HEK293T (cell line): Measurements from ENCODE around the gene HOXB4.

Experiments used
- CTCF ChIA-PET: fragments of 350-600 bp; formaldehyde crosslinking; extraction: SDS; loops from one replicate; lab custom pipeline; 2021; ENCODE audit warnings: antibody characterized with exemption, inconsistent platforms; lab: Yijun Ruan, JAX
- POLR2A ChIA-PET: fragments of 350-600 bp; formaldehyde crosslinking; extraction: SDS; loops from one replicate; lab custom pipeline; 2020; ENCODE audit warnings: antibody characterized with exemption, inconsistent platforms; lab: Yijun Ruan, JAX
- DNase-seq: peaks from one replicate; pipeline ENCODE4 v3.0.0; 2012; ENCODE audit warnings: mixed read lengths; ENCODE audit errors: extremely low spot score
- ARNT ChIP-seq: fragments of 450-650 bp; IDR thresholded peaks from 2 replicates; pipeline ENCODE4 v1.6.1; 2017; ENCODE audit warnings: mild to moderate bottlenecking
- BHLHE40 ChIP-seq: fragments of 450-650 bp; IDR thresholded peaks from 2 replicates; pipeline ENCODE4 v1.6.1; 2016; ENCODE audit warnings: mild to moderate bottlenecking, moderate library complexity, borderline replicate concordance
- CTBP1 ChIP-seq: fragments of 450-650 bp; IDR thresholded peaks from 2 replicates; pipeline ENCODE4 v1.6.1; 2016; ENCODE audit warnings: borderline replicate concordance
- ELF4 ChIP-seq: fragments of 450-650 bp; IDR thresholded peaks from 2 replicates; pipeline ENCODE4 v1.6.1; 2017; ENCODE audit warnings: antibody characterized with exemption
- FOXA1 ChIP-seq: fragments of 450-650 bp; IDR thresholded peaks from 2 replicates; pipeline ENCODE4 v1.6.1; 2016; ENCODE audit warnings: mild to moderate bottlenecking
- FOXK2 ChIP-seq: fragments of 450-650 bp; IDR thresholded peaks from 2 replicates; pipeline ENCODE4 v1.6.1; 2016; ENCODE audit warnings: mild to moderate bottlenecking
- FOXM1 ChIP-seq: fragments of 450-650 bp; IDR thresholded peaks from 2 replicates; pipeline ENCODE4 v1.6.1; 2017; ENCODE audit warnings: mild to moderate bottlenecking, borderline replicate concordance
- HDGF ChIP-seq: fragments of 450-650 bp; IDR thresholded peaks from 2 replicates; pipeline ENCODE4 v1.6.1; 2017; ENCODE audit warnings: antibody characterized with exemption, borderline replicate concordance
- L3MBTL2 ChIP-seq: fragments of 450-650 bp; conservative IDR thresholded peaks from 2 replicates; pipeline ENCODE4 v1.6.1; 2016; ENCODE audit warnings: mild to moderate bottlenecking
- LEF1 ChIP-seq: fragments of 450-650 bp; IDR thresholded peaks from 2 replicates; pipeline ENCODE4 v1.6.1; 2017; ENCODE audit warnings: mild to moderate bottlenecking, borderline replicate concordance
- NFRKB ChIP-seq: fragments of 450-650 bp; IDR thresholded peaks from 2 replicates; pipeline ENCODE4 v1.6.1; 2016; ENCODE audit warnings: mild to moderate bottlenecking, moderate library complexity
- SP1 ChIP-seq: fragments of 450-650 bp; IDR thresholded peaks from 2 replicates; pipeline ENCODE4 v1.6.1; 2017
- SUZ12 ChIP-seq: fragments of 450-650 bp; IDR thresholded peaks from 2 replicates; pipeline ENCODE4 v1.6.1; 2016; ENCODE audit warnings: mild to moderate bottlenecking
- TARDBP ChIP-seq: fragments of 450-650 bp; IDR thresholded peaks from 2 replicates; pipeline ENCODE4 v1.6.1; 2016
- ZNF384 ChIP-seq: fragments of 450-650 bp; IDR thresholded peaks from 2 replicates; pipeline ENCODE4 v1.6.1; 2016
- TF ChIP-seq, protein P1 (sequence below): fragments of 450-650 bp; IDR thresholded peaks from 2 replicates; pipeline ENCODE4 v1.6.1; 2016

Gene HOXB4

DNA sequence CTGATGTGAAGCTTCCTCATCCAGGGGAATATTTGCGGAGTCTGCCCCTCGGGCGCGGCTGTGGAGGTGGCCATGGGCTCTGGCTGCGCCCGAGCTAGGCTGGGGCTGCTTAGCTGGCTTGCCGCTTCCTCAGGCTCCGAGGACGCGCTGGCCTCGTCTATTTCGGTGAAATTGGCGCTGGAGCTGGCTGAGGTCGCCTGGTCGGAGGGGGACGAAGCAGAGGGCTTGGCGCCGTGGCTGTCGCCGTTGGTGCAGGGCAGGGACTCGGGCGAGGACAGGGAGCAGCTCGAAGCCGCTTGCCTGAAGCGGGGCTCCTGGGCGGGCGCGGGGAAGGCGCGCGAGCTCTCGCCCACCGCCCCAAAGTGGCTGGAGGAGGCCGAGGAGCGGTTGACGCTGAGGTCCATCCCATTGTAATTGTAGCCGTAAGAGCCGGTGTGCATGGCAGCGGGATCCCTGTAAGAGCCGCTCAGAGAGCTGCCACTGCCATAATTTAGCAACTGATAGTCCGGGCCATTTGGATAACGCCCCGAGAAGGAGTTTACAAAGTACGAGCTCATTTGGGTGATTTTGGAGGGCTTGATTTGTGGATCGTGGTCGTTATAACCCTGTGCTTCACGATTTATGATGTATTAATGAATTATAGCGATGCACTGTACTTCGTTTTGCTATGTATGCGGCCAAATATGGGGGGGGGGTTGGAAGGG is 15.1 kb upstream of the HOXB4 start, which contains the start of gene HOXB5:
Gene HOXB5, minus strand, starts transcription at position 654 of the 704 bp plus-strand sequence. Its CDS starts 97 bp downstream, at position 557.
- ChIA-PET CTCF (interaction anchor here (0.7 to 1.6 kb wide), 11 partner anchors 17 to 259 kb away, joined by 3 to 5 read pairs (median 4); partner anchors contain the start of gene HOXB8), POLR2A (interaction anchor here (1.3 to 1.6 kb wide), 3 partner anchors 23 to 100 kb away, joined by 3 to 6 read pairs (median 5); no protein-coding TSS in a partner anchor)
- TF ChIP-seq, protein P1, sequence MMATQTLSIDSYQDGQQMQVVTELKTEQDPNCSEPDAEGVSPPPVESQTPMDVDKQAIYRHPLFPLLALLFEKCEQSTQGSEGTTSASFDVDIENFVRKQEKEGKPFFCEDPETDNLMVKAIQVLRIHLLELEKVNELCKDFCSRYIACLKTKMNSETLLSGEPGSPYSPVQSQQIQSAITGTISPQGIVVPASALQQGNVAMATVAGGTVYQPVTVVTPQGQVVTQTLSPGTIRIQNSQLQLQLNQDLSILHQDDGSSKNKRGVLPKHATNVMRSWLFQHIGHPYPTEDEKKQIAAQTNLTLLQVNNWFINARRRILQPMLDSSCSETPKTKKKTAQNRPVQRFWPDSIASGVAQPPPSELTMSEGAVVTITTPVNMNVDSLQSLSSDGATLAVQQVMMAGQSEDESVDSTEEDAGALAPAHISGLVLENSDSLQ: peak; percentile 72
- no peak for TF ChIP-seq LEF1
- 0 out of 2 replicates have a peak, but pooled peaks have one; percentile 3 for TF ChIP-seq CTBP1
- peak; percentile 57 for TF ChIP-seq L3MBTL2
- TF ChIP-seq HDGF: 0 out of 2 replicates have a peak, but pooled peaks have one; percentile 95
- no peak for DNase-seq

DNA sequence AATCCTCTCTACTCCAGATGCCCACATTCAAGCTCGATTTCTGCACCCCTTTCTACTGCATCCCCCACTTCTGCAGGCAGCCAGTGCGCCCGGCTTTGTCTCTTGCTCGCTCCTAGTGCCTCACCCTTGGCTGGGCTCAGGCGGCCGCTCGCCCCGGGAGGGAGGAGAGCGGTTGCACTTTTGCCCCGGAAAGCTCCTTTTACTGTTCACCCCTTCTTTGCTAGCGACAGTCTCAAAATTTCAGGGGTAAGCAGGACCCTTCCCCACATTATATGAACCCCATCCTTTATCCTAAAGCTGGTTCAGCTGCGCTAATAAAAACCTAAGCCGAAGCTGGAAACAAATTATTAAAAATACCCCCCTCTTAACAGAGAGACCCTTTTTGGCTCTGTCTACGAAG is 14.4 kb upstream of the HOXB4 start:
- CTCF ChIA-PET: interaction anchor here (0.9 to 1.6 kb wide), 9 partner anchors 18 to 259 kb away, joined by 3 to 5 read pairs (median 3); partner anchors contain the start of gene HOXB8
- TF ChIP-seq NFRKB: no peak
- TF ChIP-seq ELF4: no peak
- TF ChIP-seq ZNF384: no peak
- no peak for TF ChIP-seq L3MBTL2
- no peak for TF ChIP-seq FOXM1
- no peak for TF ChIP-seq HDGF
- no peak for TF ChIP-seq CTBP1
- TF ChIP-seq TARDBP: no peak
- no peak for TF ChIP-seq ARNT
- TF ChIP-seq SUZ12: no peak
- TF ChIP-seq FOXA1: no peak
- no peak for TF ChIP-seq FOXK2
- TF ChIP-seq, protein P1: no peak
- TF ChIP-seq BHLHE40: no peak
- no peak for TF ChIP-seq SP1
- TF ChIP-seq LEF1: no peak
- DNase-seq: no peak
- POLR2A ChIA-PET: interaction anchor here (1.3 to 5.9 kb wide), 4 partner anchors 22 to 100 kb away, joined by 3 to 25 read pairs (median 6); no protein-coding TSS in a partner anchor

DNA sequence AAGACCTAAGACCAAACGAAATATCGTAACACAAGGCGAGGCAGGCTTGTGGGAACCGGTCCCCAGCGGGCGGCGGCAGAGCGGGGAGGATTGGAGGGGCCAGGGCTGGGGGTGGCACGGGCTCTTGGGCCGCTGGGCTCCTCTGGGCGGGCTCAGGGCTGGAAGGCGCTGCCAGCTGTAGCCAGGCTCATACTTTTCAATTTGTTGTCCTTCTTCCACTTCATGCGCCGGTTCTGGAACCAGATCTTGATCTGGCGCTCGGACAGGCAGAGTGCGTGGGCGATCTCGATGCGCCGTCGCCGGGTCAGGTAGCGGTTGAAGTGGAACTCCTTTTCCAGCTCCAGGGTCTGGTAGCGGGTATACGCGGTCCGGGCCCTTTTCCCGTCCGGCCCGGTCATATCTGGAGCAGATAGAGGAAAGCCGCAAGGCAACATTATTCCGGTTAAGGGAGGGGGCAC is 13.9 kb upstream of the HOXB4 start:
- POLR2A ChIA-PET: interaction anchor here (1.6 to 5.9 kb wide), 2 partner anchors 21 to 36 kb away, joined by 3 to 25 read pairs; no protein-coding TSS in a partner anchor
- CTCF ChIA-PET: interaction anchor here (1.2 to 1.6 kb wide), 2 partner anchors 256 to 258 kb away, joined by 4 to 5 read pairs; no protein-coding TSS in a partner anchor
- no peak for TF ChIP-seq FOXA1
- no peak for TF ChIP-seq BHLHE40
- TF ChIP-seq HDGF: no peak
- no peak for TF ChIP-seq SP1
- no peak for TF ChIP-seq LEF1
- TF ChIP-seq ELF4: no peak
- TF ChIP-seq FOXM1: no peak
- TF ChIP-seq, protein P1: no peak
- TF ChIP-seq NFRKB: no peak
- TF ChIP-seq L3MBTL2: no peak
- no peak for TF ChIP-seq SUZ12
- no peak for TF ChIP-seq FOXK2
- no peak for TF ChIP-seq ARNT
- no peak for TF ChIP-seq CTBP1
- TF ChIP-seq TARDBP: no peak
- no peak for DNase-seq

DNA sequence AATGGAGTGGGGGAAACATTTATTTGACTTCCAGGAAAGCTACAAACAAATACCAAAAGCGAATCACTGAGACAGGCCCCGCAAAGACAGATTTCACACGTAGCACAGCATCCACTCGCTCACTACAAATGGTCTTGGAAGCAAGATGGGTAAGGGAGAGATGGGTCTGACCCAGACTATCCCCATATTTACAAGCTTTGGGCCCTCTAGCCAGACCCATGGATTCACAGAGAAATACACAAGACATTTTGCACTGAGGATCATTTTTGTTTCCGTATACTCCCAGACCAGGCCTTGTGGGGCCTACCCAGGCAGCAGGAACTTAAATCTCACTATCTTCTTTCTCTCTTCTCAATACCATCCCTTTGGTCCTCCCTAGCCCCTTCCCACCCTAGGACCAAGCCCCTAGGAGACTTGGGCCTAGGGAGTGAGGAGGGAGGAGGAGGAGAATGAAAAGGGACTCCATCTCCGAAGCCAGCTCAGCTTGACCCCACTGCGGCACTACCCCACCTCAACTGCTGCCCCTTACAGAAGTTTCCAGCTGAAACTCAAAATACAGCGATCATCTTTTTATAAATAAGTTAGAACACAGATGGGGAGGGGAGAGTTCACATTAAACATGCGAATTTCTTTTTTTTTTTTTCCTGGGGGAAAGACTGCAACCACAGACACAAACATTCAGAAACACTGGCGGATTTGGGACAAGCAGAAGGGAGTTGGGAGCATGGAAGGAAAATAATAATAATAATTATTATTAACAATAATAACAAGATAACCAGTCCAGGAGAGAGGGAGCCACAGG is 13.3 kb upstream of the HOXB4 start:
- POLR2A ChIA-PET: interaction anchor here (1.0 to 5.9 kb wide), 4 partner anchors 14 to 97 kb away, joined by 3 to 25 read pairs (median 12); partner anchors contain the start of gene HOXB4

DNA sequence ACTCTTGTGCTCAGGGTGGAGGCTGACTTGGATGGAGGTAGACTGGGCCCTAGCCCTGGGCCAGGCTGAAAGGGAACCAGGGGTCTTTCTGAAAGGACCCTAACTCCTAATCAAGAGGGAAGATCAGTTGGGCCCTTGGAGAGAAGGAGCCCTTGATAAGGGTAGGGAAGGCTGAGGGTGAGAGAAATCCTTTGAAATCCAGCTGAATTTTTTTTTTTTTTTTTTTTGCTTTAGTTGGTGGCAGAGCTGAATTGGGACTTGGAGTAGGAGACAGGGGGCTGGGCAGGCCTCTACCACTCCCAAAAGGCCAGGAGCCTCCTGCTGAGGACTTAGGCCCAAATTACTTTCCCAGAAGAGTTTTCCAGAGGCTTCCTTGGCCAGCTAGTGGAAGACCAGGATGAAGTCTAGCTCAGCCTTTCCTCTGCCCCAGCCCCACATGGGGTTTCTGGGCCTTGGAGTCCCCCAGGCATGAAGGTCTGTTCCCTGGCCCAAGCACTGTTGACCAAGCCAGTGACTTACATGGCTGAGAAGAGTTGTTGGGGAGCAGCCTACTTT is 12.5 kb upstream of the HOXB4 start:
- peak; percentile 95 for TF ChIP-seq ZNF384
- no peak for TF ChIP-seq ELF4
- ChIA-PET POLR2A (interaction anchor here (1.0 to 5.9 kb wide), 6 partner anchors 13 to 96 kb away, joined by 3 to 25 read pairs (median 18); partner anchors contain the start of genes HOXB4 and HOXB7), CTCF (interaction anchor here (0.6 to 1.9 kb wide), 6 partner anchors 27 to 493 kb away, joined by 3 to 4 read pairs (median 3); no protein-coding TSS in a partner anchor)
- DNase-seq: no peak

More for the DNA sequence above, 13.3 kb upstream of the HOXB4 start:
- CTCF ChIA-PET: interaction anchor here (0.7 to 1.9 kb wide), 4 partner anchors 26 to 256 kb away, joined by 3 to 4 read pairs (median 3); no protein-coding TSS in a partner anchor
- TF ChIP-seq LEF1 (no peak), FOXM1 (no peak), FOXK2 (no peak), BHLHE40 (no peak), FOXA1 (no peak), ELF4 (no peak)
- DNase-seq: no peak
